ENCODE results near the gene ST3GAL4.

Gene ST3GAL4

DNA sequence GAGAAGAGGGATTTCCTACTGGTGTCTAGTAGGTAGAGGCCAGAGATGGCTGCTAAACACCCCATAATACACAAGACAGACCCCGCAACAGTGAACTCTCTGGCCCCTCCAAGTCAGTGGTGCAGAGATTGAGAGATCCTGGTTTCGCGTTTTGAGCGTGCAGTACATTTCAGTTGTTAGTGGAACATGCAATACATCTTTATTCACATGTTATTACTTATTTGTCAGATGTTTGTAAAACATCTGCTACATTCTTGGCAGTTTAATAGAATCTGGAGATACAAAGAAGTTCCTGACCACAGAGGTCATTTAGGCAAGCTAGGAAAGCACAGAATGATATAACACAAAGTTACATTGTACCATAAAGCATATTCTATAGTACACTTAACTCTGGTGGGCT, 41.5 kb downstream of the ST3GAL4 start:
- TF ChIP-seq, protein P1, sequence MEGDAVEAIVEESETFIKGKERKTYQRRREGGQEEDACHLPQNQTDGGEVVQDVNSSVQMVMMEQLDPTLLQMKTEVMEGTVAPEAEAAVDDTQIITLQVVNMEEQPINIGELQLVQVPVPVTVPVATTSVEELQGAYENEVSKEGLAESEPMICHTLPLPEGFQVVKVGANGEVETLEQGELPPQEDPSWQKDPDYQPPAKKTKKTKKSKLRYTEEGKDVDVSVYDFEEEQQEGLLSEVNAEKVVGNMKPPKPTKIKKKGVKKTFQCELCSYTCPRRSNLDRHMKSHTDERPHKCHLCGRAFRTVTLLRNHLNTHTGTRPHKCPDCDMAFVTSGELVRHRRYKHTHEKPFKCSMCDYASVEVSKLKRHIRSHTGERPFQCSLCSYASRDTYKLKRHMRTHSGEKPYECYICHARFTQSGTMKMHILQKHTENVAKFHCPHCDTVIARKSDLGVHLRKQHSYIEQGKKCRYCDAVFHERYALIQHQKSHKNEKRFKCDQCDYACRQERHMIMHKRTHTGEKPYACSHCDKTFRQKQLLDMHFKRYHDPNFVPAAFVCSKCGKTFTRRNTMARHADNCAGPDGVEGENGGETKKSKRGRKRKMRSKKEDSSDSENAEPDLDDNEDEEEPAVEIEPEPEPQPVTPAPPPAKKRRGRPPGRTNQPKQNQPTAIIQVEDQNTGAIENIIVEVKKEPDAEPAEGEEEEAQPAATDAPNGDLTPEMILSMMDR (IDR thresholded peaks at IDR 0.05; ENCODE audit: borderline replicate concordance, insufficient read depth, low read depth, low read length) = no peak

DNA sequence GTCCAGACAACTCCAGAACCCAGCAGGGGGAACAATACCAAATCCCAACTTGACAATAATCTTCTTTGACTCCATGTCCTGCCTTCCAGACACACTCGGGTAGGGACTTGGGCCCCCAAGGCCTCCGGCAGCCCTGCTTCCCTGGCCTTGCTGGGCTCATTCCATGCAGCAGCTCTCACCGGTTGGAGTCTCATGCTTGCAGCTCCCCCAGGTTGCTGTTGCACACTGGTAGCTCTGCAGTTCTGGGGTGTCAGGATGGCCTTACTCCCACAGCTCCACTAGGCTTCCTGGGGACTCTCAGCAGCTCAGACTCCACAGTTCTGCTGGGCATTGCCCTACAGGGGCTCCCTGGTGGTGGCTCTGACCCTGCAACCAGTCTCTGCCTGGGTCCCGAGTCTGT, 42.8 kb downstream of the ST3GAL4 start:
- TF ChIP-seq, protein P1 (IDR thresholded peaks at IDR 0.05; ENCODE audit: borderline replicate concordance, insufficient read depth, low read depth, low read length) = no peak
- H3K4me3 ChIP-seq (ENCODE audit: low read depth, low read length) = no peak overlapping the region

More for the DNA sequence above, 41.5 kb downstream of the ST3GAL4 start:
- no peak overlapping the region for H3K4me3 ChIP-seq (ENCODE audit: low read depth, low read length)

DNA sequence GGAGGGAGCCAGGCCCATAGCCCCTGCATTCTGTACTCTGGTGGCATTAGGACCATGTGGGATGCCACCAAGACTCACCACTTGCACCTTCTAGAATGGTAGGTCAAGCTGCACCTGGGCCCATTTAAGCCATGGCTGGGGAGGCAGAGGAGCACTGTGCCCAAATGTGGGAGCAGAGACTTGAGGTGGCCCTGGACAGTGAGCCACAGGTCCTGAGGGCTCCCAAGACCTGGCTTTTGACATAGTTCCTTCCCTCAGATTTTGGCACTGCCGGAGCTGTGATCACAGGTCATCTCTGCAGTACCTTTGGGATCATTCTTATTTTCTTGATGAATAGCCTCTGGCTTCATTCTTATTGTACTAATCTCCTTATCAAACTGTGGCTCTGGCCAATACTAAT, 43.2 kb downstream of the ST3GAL4 start:
- no peak overlapping the region for H3K4me3 ChIP-seq (ENCODE audit: low read depth, low read length)
- TF ChIP-seq, protein P1 (IDR thresholded peaks at IDR 0.05; ENCODE audit: borderline replicate concordance, insufficient read depth, low read depth, low read length) = no peak

DNA sequence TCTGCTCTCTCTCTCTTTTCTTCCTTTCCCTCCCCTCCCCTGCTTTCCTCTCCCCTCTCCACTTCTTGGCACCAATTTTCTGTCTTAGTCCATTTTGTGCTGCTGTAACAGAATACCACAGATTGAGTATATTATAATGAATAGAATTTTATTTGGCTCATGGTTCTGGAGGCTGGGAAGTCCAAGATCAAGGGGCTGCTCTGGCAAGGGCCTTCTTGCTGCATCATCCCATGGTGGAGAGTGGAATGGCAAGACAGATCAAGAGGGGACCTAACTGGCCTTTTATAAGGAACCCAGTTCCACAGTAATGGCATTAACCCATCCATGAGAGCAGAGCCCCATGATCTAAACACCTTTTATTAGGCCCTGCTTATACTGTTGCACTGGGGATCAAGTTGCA, 44.5 kb downstream of the ST3GAL4 start:
- TF ChIP-seq, protein P1 (IDR thresholded peaks at IDR 0.05; ENCODE audit: borderline replicate concordance, insufficient read depth, low read depth, low read length) = no peak
- H3K4me3 ChIP-seq (ENCODE audit: low read depth, low read length) = no peak overlapping the region

DNA sequence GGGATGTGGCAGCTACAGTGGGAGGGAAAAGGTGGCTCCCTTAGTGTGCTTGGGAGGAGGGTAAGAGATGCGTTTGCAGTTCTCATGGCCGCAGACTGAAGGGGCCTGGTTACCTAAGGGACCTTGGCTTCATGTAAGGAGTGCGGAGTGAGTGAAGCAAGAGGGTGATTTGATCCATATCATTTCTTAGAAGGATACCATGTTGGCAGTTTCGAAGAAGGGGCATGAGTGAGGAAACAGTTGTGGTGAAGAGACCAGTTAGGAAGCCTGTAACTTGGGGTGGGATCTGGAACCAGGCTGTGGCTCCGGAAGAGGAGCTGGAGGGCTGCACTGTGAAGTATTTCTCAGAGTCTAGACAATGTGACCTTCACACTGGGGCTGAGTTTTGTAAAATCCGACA, 45.0 kb downstream of the ST3GAL4 start:
- H3K4me3 ChIP-seq (ENCODE audit: low read depth, low read length) = no peak overlapping the region
- TF ChIP-seq, protein P1 (IDR thresholded peaks at IDR 0.05; ENCODE audit: borderline replicate concordance, insufficient read depth, low read depth, low read length) = no peak

DNA sequence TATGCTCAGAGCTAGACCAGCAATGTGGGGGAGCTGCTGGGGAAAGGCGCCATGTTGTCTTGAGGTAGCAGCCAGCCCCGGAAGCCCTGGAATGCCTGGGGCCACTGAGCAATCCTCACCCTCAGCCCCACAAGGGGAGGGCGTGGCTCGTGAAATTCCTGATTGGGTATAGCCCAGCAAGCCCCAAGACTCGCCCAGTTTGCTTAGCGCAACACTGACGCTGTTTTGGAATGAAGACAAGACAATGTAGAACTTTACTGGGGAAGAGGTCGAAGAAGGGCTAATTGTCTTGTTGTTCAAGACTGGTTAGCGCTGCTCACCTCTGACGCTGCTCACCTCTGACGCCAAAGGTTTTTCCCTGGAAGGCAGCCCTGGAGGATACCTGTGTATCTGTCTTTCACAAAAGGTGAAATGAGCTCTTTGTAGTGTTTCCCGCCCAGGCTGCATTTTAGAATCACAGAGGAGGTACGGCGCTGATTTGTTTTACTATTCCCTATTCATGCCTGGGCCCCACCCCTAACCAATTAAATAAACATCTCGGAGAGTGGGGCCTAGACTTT, 47.6 kb downstream of the ST3GAL4 start:
- TF ChIP-seq, protein P1 (IDR thresholded peaks at IDR 0.05; ENCODE audit: borderline replicate concordance, insufficient read depth, low read depth, low read length) = no peak
- H3K4me3 ChIP-seq (ENCODE audit: low read depth, low read length) = no peak overlapping the region

DNA sequence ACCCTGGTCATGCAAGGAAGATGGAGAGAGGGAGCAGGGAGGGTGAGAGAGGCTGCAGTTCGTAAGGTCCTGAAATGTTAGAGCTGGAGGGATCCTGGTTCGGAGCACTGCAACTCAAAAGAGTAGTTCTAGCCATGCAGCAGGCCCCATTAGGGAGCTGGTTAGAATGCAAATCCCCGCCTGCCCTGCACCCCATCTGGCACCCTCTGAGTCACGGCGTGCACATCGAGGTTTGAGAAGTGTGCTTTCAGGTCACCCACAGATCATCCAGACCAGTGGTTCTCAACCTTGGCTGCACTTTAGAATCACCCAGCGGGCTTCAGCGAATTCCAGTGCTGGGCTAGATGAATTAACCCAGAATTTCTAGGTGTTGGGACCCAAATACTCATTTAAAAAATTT, 48.2 kb downstream of the ST3GAL4 start:
- H3K4me3 ChIP-seq (ENCODE audit: low read depth, low read length) = no peak overlapping the region
- TF ChIP-seq, protein P1 (IDR thresholded peaks at IDR 0.05; ENCODE audit: borderline replicate concordance, insufficient read depth, low read depth, low read length) = no peak
